NOMO-1 (cell line): ENCODE results near the gene RELCH.
A peak's percentile ranks its signal among the peaks of the same experiment; 100 is the strongest.
"Not testable (repeated sequence)": the region's sequence is repeated elsewhere in the genome, so short reads cannot be mapped to it uniquely, and the experiment has no call there.

Experiments
- DNase-seq, 2 experiments: peaks; one replicate each; lab custom pipeline; 2025; ENCODE audit not compliant: unreplicated experiment in 2 of 2; lab: John Stamatoyannopoulos, UW

The RELCH gene

GRCh38 chr18:62186774-62187542, at the start of gene RELCH, which contains the start of gene PIGN:
Gene RELCH (plus strand): TSS chr18:62187255. CDS start chr18:62187506, 251 bp downstream.
Gene PIGN (minus strand): TSS chr18:62187056. CDS start chr18:62161353, 25,703 bp downstream.
- DNase-seq, result peak; percentile 97 to 98

DNA sequence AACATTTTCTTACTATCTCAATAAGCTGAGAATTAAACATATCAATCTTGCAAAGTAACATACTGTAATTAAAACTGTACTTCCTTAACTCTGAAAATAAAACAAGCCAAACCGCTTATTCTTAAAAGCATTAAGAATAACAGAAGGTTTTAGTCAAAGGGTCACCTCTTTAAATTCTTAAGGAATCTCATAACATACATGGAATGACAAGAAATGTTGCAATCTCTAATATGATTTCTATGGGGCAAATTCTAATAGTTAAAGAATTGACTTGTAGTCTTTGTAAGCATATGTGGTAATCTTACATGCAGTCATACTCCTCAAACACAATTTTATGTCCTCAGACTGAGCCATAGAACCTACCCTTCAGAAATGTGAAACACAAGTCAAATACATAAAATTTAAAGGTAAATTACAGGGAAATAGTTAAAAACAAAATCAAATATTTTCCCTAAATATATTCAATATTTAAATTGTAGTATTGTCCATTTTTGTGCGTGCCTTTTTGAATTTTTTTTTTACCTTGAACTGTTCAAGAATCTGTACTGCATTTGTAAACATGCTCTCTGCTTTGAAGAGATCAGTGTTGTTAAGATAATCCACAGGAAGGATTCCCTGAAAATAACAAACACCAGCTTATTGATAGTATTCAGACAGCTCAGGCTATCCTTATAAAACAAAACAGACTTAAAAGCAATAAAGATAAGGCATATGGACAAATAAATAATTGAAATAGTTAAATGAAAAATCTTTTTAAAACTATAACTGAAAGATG, 48.4 kb upstream of the RELCH start:
- no peak for DNase-seq

DNA sequence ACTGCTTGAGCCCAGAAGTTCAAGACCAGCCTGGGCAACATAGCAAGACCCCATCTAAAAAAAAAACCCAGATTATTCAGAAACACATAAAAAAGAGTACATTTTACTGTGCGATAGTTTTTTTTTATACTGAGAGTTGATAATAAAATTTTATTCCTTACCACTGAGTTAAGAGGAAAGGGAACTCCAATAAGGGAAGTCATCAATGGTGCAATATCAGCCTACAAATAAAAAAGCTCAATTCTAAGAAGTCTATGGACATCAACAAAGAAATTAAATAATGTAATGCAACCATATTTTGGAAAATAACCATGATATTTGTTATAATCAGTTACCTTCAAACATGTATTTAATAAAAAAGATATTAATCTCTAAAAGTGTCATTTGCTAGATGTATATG, 46.8 kb upstream of the RELCH start:
- peak in 1 of 2 experiments; percentile 1 for DNase-seq

- DNase-seq, result no peak
These were observed 42.7 kb upstream of the RELCH start for GRCh38 chr18:62144338-62144737.

DNA sequence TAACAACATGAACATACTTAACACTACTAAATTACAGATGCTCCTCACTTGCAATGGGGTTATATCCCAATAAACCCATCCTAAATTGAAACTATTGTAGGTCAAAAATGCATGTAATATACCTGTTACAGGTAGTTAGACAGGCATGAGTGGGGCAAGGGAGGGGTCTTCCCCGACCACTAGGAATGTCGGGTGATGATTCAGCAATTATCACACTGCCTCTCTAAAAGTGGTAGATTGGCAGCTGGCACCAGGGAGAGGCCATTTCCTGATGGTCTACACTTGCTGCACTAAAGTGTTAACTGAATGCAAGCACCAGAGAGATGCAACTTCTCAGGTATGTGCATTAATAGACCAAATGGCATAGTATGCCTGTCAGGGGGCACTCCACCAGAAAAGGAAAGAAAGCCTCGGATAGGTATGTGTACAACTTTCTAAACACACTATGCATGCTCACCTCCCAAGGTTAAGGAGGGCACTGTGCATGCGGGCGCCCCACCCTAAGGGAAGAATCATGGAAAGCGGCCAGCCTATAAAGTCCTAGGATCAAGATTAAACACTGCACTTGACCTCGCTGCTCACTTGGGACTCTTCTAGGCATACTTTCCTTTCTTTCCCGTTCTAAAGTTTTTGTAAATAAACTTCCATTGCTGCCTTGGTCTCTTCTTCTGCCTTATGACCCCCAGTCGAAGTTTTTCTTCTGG, 35.8 kb upstream of the RELCH start:
- no peak for DNase-seq

DNA sequence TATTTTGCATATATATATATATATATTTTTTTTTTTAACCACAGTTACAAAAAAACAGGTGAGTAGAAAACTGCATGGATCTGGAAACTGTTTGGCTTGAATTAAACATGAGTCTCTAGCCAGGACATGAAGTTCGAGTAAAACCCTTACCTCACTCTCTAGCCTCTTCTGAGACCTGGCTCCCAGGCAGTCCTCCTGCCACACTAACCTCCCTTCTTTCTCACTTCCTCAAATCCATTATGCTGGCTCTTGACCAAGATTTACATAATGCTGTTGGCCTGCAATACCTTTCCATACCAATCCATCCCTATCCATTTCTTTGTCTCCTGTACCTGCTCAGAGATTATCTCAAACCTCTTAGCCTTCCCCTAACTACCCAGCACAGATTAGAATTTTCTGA, 34.2 kb upstream of the RELCH start:
- DNase-seq, result peak; percentile 14 to 16

GRCh38 chr18:62157843-62158242, 29.2 kb upstream of the RELCH start:
- no peak for DNase-seq

GRCh38 chr18:62164310-62164709, 22.7 kb upstream of the RELCH start:
- no peak for DNase-seq

- DNase-seq, result no peak
These were observed 22.1 kb upstream of the RELCH start for GRCh38 chr18:62164855-62165487.

- no peak for DNase-seq
These were observed 21.5 kb upstream of the RELCH start for GRCh38 chr18:62165583-62165982.

DNA sequence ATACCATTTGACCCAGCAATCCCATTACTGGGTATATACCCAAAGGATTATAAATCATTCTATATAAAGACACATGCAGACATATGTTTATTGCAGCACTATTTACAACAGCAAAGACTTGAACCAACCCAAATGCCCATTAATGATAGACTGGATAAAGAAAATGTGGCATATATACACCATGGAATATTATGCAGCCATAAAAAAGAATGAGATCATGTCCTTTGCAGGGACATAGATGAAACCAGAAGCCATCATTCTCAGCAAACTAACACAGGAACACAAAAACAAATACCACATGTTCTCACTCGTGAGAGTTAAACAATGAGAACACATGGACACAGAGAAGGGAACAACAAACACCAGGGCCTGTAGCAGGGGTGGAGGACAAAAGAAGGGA, 20.5 kb upstream of the RELCH start:
- DNase-seq, result not testable (repeated sequence)

- DNase-seq, result no peak
These were observed 16.2 kb upstream of the RELCH start for GRCh38 chr18:62170857-62171256.

DNA sequence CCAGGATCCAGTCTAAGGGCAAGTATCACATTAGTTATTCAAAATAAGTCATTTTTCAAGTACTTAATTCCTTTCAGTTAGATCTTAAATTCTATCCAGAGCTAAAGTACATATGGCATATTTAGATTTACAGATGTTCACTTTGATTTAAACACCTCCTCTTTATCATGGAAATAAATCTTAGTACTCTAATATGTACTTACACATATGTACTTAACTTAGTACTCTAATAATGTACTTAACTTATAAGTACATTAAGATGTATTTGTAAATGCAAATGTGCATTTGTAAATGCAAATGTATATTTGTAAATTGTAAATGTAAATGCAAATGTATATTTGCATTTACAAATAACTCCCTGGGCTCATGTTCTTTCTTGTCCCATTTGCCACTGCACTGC, 14.8 kb upstream of the RELCH start:
- no peak for DNase-seq

DNA sequence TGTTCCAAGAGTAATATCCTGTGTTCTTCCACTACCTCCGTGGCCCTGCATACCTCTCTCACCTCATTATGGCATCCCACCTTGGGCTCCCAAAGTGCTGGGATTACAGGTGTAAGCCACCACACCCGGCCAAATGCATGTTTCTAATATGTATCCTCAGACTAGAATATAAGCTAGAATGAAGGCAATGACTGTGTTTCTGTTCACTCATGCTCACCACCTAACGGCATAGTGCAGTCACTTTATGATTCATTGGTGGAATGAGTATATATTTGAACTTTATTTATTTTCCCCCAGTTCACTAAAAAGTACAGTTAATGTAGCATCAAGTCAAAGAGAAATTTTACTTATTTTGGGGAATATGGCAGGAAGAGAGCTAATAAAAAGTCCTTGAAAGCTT, 11.5 kb upstream of the RELCH start:
- DNase-seq, result no peak

- no peak for DNase-seq
These were observed 9.8 kb upstream of the RELCH start for GRCh38 chr18:62177271-62177670.

DNA sequence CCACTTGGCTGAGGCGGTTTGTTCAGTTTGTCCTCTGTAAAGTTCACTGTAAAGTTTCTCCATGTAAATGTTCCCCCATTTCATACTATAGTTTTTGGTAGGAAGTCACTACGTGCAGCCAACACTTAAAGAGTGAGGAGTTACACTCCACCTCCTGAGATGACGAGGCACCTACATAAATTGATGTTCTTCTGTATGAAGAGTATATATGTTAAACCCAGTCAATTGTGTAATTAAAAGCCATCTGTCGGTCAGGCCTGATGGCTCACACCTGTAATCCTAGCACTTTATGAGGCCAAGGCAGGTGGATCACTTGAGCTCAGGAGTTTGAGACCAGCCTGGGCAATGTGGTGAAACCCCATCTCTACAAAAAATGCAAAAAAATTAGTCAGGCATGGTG, 7.8 kb upstream of the RELCH start:
- no peak for DNase-seq

DNA sequence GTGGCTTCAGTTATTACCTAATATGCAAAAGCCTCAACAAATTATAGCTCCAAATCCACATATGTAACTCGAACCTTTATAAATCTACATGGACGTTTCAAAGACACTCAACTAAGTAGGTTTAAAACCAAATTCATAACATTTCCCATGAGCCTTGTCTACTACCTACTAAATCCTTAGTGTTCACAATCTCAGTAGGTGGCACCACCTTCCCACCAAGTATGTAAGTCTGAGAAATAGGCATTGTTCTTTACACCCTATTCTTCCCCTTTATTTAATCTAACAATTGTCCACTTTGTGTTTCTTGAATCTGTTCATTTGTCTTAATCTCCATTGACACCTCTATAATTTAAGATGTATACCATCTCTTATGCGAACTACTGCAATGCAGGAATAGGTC, 4.8 kb upstream of the RELCH start:
- DNase-seq, result peak; percentile 31 to 63

DNA sequence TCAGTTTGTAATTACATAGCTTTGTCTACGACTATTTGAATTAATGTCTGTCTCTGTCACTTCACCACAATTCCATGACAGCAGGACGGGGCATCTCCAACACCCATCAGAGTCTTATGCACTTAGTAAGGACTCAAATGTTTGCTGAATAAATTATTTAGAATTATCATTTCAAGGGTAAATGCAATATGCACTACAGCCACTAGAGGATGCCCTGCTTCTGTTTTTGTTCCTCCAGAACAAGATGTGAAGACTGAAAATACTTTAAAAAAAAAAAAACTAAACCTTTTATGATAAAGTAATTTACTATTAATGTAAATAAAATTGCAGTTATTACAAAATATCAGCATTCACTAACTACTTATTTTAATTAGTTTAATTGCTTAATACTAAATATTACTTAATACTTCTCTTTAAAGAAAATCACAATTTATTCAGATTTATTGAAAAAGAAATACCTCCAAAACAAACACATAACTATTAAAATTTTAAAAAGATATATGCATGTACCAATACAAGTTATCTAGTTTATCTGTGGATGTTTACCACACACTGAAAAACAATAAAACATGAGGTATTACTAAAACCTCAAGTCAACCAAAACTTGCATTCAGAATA, 3.4 kb upstream of the RELCH start:
- DNase-seq, result peak in 1 of 2 experiments; percentile 49

- peak in 1 of 2 experiments; percentile 33 for DNase-seq
These were observed 619 bp upstream of the RELCH start for GRCh38 chr18:62186499-62186773.
